ENCODE measurements around the gene PTPRM.

- TF ChIP-seq EZH2 (IDR thresholded peaks at IDR 0.05; ENCODE audit: borderline replicate concordance, low read depth, low read length, poor library complexity, severe bottlenecking): no peak
- TF ChIP-seq, protein P1, sequence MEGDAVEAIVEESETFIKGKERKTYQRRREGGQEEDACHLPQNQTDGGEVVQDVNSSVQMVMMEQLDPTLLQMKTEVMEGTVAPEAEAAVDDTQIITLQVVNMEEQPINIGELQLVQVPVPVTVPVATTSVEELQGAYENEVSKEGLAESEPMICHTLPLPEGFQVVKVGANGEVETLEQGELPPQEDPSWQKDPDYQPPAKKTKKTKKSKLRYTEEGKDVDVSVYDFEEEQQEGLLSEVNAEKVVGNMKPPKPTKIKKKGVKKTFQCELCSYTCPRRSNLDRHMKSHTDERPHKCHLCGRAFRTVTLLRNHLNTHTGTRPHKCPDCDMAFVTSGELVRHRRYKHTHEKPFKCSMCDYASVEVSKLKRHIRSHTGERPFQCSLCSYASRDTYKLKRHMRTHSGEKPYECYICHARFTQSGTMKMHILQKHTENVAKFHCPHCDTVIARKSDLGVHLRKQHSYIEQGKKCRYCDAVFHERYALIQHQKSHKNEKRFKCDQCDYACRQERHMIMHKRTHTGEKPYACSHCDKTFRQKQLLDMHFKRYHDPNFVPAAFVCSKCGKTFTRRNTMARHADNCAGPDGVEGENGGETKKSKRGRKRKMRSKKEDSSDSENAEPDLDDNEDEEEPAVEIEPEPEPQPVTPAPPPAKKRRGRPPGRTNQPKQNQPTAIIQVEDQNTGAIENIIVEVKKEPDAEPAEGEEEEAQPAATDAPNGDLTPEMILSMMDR (conservative IDR thresholded peaks at IDR 0.05; ENCODE audit: low read depth, low read length): no peak
Measured at GRCh38 chr18:8215741-8216140, 648.6 kb downstream of the PTPRM start.
